AG20443 (cell line): ENCODE data around the gene SEL1L.
"Not testable (repeated sequence)": the region's sequence is repeated elsewhere in the genome, so short reads cannot be mapped to it uniquely, and the experiment has no call there.

ENCODE experiments used
- DNase-seq: peaks from one replicate; pipeline ENCODE4 v3.0.0; 2012; ENCODE audit warnings: low spot score, mixed read lengths

SEL1L gene

GRCh38 chr14:81525129-81525528, 8.5 kb downstream of the SEL1L start:
- no peak for DNase-seq

- DNase-seq, result no peak
Measured at GRCh38 chr14:81523616-81524015, 10.0 kb downstream of the SEL1L start.

GRCh38 chr14:81523016-81523415, 10.6 kb downstream of the SEL1L start:
- no peak for DNase-seq

- DNase-seq, result no peak
Measured at GRCh38 chr14:81521356-81521755, 12.3 kb downstream of the SEL1L start.

- no peak for DNase-seq
Measured at GRCh38 chr14:81519200-81520011, 14.2 kb downstream of the SEL1L start.

GRCh38 chr14:81517798-81518398, 15.8 kb downstream of the SEL1L start:
- DNase-seq, result peak; percentile 16

GRCh38 chr14:81516986-81517797, 16.5 kb downstream of the SEL1L start:
- DNase-seq, result peak; percentile 71

- not testable (repeated sequence) for DNase-seq
Measured at GRCh38 chr14:81515927-81516326, 17.7 kb downstream of the SEL1L start.

- DNase-seq, result not testable (repeated sequence)
Measured at GRCh38 chr14:81512826-81513225, 20.8 kb downstream of the SEL1L start.

GRCh38 chr14:81511111-81511904, 22.3 kb downstream of the SEL1L start:
- no peak for DNase-seq

GRCh38 chr14:81509838-81510452, 23.7 kb downstream of the SEL1L start:
- DNase-seq, result no peak

GRCh38 chr14:81509321-81509720, 24.3 kb downstream of the SEL1L start:
- no peak for DNase-seq

GRCh38 chr14:81506487-81506886, 27.2 kb downstream of the SEL1L start:
- DNase-seq, result no peak

- DNase-seq, result no peak
Measured at GRCh38 chr14:81504864-81505263, 28.8 kb downstream of the SEL1L start.

- DNase-seq, result no peak
Measured at GRCh38 chr14:81485781-81486180, 47.9 kb downstream of the SEL1L start.

GRCh38 chr14:81485372-81485771, 48.3 kb downstream of the SEL1L start:
- no peak for DNase-seq

- DNase-seq, result no peak
Measured at GRCh38 chr14:81484120-81484519, 49.5 kb downstream of the SEL1L start.

GRCh38 chr14:81480741-81481140, 52.9 kb downstream of the SEL1L start:
- DNase-seq, result no peak

- DNase-seq, result no peak
Measured at GRCh38 chr14:81478446-81478845, 55.2 kb downstream of the SEL1L start.

- no peak for DNase-seq
Measured at GRCh38 chr14:81476816-81477215, 56.8 kb downstream of the SEL1L start.

GRCh38 chr14:81474685-81475324, 58.8 kb downstream of the SEL1L start:
- DNase-seq, result no peak
